NB4 (cell line): ENCODE data around the gene BNIP3.

Experiments
- CTCF ChIP-seq: IDR thresholded peaks from one replicate; pipeline ENCODE4 v1.5.1; 2012; ENCODE audit warnings: low read depth, low read length
- MYC ChIP-seq: IDR thresholded peaks from 2 replicates; pipeline ENCODE4 v1.6.1; 2011; ENCODE audit warnings: low read depth, low read length
- POLR2A ChIP-seq: IDR thresholded peaks from 2 replicates; pipeline ENCODE4 v1.6.1; 2011; ENCODE audit warnings: mild to moderate bottlenecking; ENCODE audit not compliant: insufficient read length; ENCODE audit errors: extremely low read depth

- TF ChIP-seq CTCF, result no peak
- no peak for TF ChIP-seq POLR2A
- TF ChIP-seq MYC, result no peak
Observed at GRCh38 chr10:131982796-131983195, 1.1 kb upstream of the BNIP3 start.
